ENCODE data around the gene TBC1D9B.

Gene TBC1D9B

DNA sequence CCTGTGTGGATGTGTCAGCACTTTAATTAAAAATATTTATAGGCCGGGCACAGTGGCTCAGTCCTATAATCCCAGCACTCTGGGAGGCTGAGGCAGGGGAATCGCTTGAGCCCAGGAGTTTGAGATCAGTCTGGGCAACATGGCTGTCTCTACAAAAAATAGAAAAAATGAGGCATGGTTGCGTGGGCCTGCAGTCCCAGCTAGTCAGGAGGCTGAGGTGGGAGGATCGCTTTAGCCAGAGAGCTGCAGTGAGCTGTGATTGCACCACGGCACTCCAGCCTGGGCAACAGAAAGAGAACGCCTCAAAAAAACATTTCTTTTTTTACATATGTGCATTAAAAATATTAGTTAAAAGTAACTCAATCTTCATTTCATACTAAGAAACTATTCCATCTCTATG lies 6.2 kb downstream of the TBC1D9B start:
- Histone ChIP-seq H3K9ac (ENCODE audit: low read depth, low read length) (no peak overlapping the region), H4K20me1 (ENCODE audit: insufficient read depth, low read length) (peaks cover 19% of the 10 kb centered on the region), H3K4me2 (ENCODE audit: insufficient read depth, low read length) (no peak overlapping the region), H3K27me3 (ENCODE audit: insufficient read depth, low read length, poor library complexity) (no peaks in the 10 kb centered on the region), H3K36me3 (ENCODE audit: insufficient read depth, low read length) (peaks cover 83% of the 10 kb centered on the region), H3K4me3 (ENCODE audit: low read depth in 1 of 2, low read length in 2 of 2) (no peak overlapping the region), H3K9me3 (ENCODE audit: insufficient read depth, low read length, severe bottlenecking) (no peaks in the 10 kb centered on the region), H2AFZ (ENCODE audit: low read depth, low read length) (no peak overlapping the region), H3K79me2 (ENCODE audit: insufficient read depth, low read length) (peaks cover 28% of the 10 kb centered on the region), H3K27ac (ENCODE audit: low read length) (no peak overlapping the region), H3K4me1 (ENCODE audit: insufficient read depth, low read length) (peaks cover 16% of the 10 kb centered on the region)
- TF ChIP-seq CTCF (IDR thresholded peaks at IDR 0.05; ENCODE audit: borderline replicate concordance, extremely low read depth, low read length, poor library complexity, severe bottlenecking) (no peak), EZH2 (IDR thresholded peaks at IDR 0.05; ENCODE audit: borderline replicate concordance, low read depth, low read length, severe bottlenecking) (no peak)
- no peak for ATAC-seq (ENCODE audit: insufficient read depth, low read depth)
- DNase-seq: no peak

- no peak overlapping the region for H2AFZ ChIP-seq (ENCODE audit: low read depth, low read length)
- H3K27ac ChIP-seq (ENCODE audit: low read length): no peak overlapping the region
- ATAC-seq (ENCODE audit: insufficient read depth, low read depth) (no peak), DNase-seq (no peak)
- no peak for TF ChIP-seq EZH2 (IDR thresholded peaks at IDR 0.05; ENCODE audit: borderline replicate concordance, low read depth, low read length, severe bottlenecking)
- no peak for TF ChIP-seq CTCF (IDR thresholded peaks at IDR 0.05; ENCODE audit: borderline replicate concordance, extremely low read depth, low read length, poor library complexity, severe bottlenecking)
- H3K79me2 ChIP-seq (ENCODE audit: insufficient read depth, low read length): peaks cover 21% of the 10 kb centered on the region
- H3K9ac ChIP-seq (ENCODE audit: low read depth, low read length): no peak overlapping the region
- H3K4me1 ChIP-seq (ENCODE audit: insufficient read depth, low read length): peaks cover 9% of the 10 kb centered on the region
- H3K27me3 ChIP-seq (ENCODE audit: insufficient read depth, low read length, poor library complexity): no peaks in the 10 kb centered on the region
- H3K9me3 ChIP-seq (ENCODE audit: insufficient read depth, low read length, severe bottlenecking): no peaks in the 10 kb centered on the region
- peaks cover 12% of the 10 kb centered on the region for H4K20me1 ChIP-seq (ENCODE audit: insufficient read depth, low read length)
- peaks cover 83% of the 10 kb centered on the region for H3K36me3 ChIP-seq (ENCODE audit: insufficient read depth, low read length)
- H3K4me3 ChIP-seq (ENCODE audit: low read depth in 1 of 2, low read length in 2 of 2): no peak overlapping the region
- H3K4me2 ChIP-seq (ENCODE audit: insufficient read depth, low read length): no peak overlapping the region
Measured at GRCh38 chr5:179900711-179901110, 7.0 kb downstream of the TBC1D9B start.

DNA sequence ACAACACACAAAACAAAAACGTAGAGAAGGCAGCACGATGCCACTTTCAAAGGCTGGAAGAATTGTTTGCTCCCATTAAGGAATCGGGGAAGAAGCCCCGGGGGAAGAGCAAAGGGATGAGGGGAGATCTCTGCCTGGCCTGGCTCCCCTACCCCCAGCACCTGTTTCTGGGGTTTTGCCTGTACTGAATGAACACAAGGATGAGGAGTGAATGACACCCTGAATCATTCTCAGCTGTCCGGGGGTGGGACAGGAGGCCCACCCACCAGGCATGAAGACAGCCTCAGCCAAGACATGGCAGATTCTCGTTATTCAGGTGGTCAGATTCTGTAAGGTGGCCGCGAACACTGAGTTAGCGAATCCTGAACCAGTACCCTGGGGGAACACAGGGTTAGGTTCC lies 7.5 kb downstream of the TBC1D9B start:
- DNase-seq: no peak
- Histone ChIP-seq H3K27me3 (ENCODE audit: insufficient read depth, low read length, poor library complexity) (no peaks in the 10 kb centered on the region), H3K4me1 (ENCODE audit: insufficient read depth, low read length) (peaks cover 4% of the 10 kb centered on the region; the same call in 1 of the 2 replicates), H3K27ac (ENCODE audit: low read length) (no peak overlapping the region), H2AFZ (ENCODE audit: low read depth, low read length) (no peak overlapping the region), H3K9me3 (ENCODE audit: insufficient read depth, low read length, severe bottlenecking) (no peaks in the 10 kb centered on the region), H3K79me2 (ENCODE audit: insufficient read depth, low read length) (peaks cover 16% of the 10 kb centered on the region), H4K20me1 (ENCODE audit: insufficient read depth, low read length) (peaks cover 12% of the 10 kb centered on the region), H3K4me2 (ENCODE audit: insufficient read depth, low read length) (no peak overlapping the region), H3K36me3 (ENCODE audit: insufficient read depth, low read length) (peaks cover 87% of the 10 kb centered on the region), H3K9ac (ENCODE audit: low read depth, low read length) (no peak overlapping the region), H3K4me3 (ENCODE audit: low read depth in 1 of 2, low read length in 2 of 2) (no peak overlapping the region)
- ATAC-seq (ENCODE audit: insufficient read depth, low read depth): no peak
- no peak for TF ChIP-seq EZH2 (IDR thresholded peaks at IDR 0.05; ENCODE audit: borderline replicate concordance, low read depth, low read length, severe bottlenecking)
- no peak for TF ChIP-seq CTCF (IDR thresholded peaks at IDR 0.05; ENCODE audit: borderline replicate concordance, extremely low read depth, low read length, poor library complexity, severe bottlenecking)

DNA sequence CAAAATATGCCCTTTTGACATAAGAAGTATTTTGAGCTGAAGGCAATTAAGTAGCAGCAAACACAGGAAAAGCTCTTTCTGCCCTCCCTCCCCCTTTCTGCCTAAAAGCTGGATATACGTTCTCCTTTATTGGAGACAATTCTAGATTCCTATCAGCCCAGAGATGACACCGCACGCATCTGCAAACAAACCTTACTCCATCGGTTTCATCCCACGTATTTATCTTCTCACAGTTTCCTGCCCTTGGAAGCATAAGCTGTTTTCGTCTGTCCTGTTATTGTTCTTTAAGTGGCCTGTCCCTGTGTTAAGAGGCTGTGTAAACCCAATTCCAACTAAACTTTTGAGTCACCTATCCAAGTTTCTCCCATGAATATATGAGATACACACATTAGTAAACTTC lies 11.8 kb downstream of the TBC1D9B start:
- H3K27me3 ChIP-seq (ENCODE audit: insufficient read depth, low read length, poor library complexity): no peaks in the 10 kb centered on the region

More for the DNA sequence above, 11.8 kb downstream of the TBC1D9B start:
- ATAC-seq (ENCODE audit: insufficient read depth, low read depth) (no peak), DNase-seq (no peak)
- TF ChIP-seq EZH2 (IDR thresholded peaks at IDR 0.05; ENCODE audit: borderline replicate concordance, low read depth, low read length, severe bottlenecking): no peak
- TF ChIP-seq CTCF (IDR thresholded peaks at IDR 0.05; ENCODE audit: borderline replicate concordance, extremely low read depth, low read length, poor library complexity, severe bottlenecking): no peak
- Histone ChIP-seq H3K79me2 (ENCODE audit: insufficient read depth, low read length) (no peaks in the 10 kb centered on the region), H2AFZ (ENCODE audit: low read depth, low read length) (no peak overlapping the region), H3K4me2 (ENCODE audit: insufficient read depth, low read length) (no peak overlapping the region), H3K4me3 (ENCODE audit: low read depth in 1 of 2, low read length in 2 of 2) (no peak overlapping the region), H3K27ac (ENCODE audit: low read length) (no peak overlapping the region), H3K9me3 (ENCODE audit: insufficient read depth, low read length, severe bottlenecking) (no peaks in the 10 kb centered on the region), H3K9ac (ENCODE audit: low read depth, low read length) (no peak overlapping the region), H3K4me1 (ENCODE audit: insufficient read depth, low read length) (no peaks in the 10 kb centered on the region), H4K20me1 (ENCODE audit: insufficient read depth, low read length) (peaks cover 6% of the 10 kb centered on the region; the same call in 1 of the 2 replicates), H3K36me3 (ENCODE audit: insufficient read depth, low read length) (peaks cover 95% of the 10 kb centered on the region)
